ENCODE measurements around the gene ZMIZ2.

GRCh38 chr7:44748948-44749731 is 493 bp downstream of the ZMIZ2 start:
- TF ChIP-seq POLR2A (IDR thresholded peaks at IDR 0.05; ENCODE audit: low read length) (no peak), GATA1 (IDR thresholded peaks at IDR 0.05; ENCODE audit: low read depth, low read length) (no peak)
